H9 (cell line): Measurements from ENCODE around the gene BMP8A. TPM values are rescaled to one million over a fixed set of nuclear protein-coding genes. Genes with fewer than 3 reads are reported as not detected.
A peak's percentile ranks its signal among the peaks of the same experiment; 100 is the strongest.
"Not testable (repeated sequence)": the region's sequence is repeated elsewhere in the genome, so short reads cannot be mapped to it uniquely, and the experiment has no call there.

Source experiments
- DNase-seq: peaks from one replicate; pipeline ENCODE4 v3.0.0-alpha.2; 2017
- H2AFZ ChIP-seq: one replicate; pipeline ENCODE4 v1.6.1; 2013; ENCODE audit warnings: mild to moderate bottlenecking, low read length, control low read depth, moderate library complexity
- H2AK5ac ChIP-seq: 2 replicates; pipeline ENCODE4 v1.6.1; 2013; ENCODE audit warnings: low read length, control low read depth, mixed read lengths; ENCODE audit not compliant: insufficient read length
- H2BK120ac ChIP-seq: one replicate; pipeline ENCODE4 v1.6.1; 2013; ENCODE audit warnings: low read depth, mild to moderate bottlenecking, low read length, control low read depth, inconsistent platforms; ENCODE audit not compliant: poor library complexity, severe bottlenecking
- H2BK12ac ChIP-seq: 2 replicates; pipeline ENCODE4 v1.6.1; 2013; ENCODE audit warnings: low read length, control low read depth, mixed read lengths, low read depth; ENCODE audit not compliant: insufficient read length
- H2BK15ac ChIP-seq: 2 replicates; pipeline ENCODE4 v1.6.1; 2013; ENCODE audit warnings: low read depth, low read length, control low read depth
- H2BK20ac ChIP-seq: one replicate; pipeline ENCODE4 v1.6.1; 2013; ENCODE audit warnings: low read depth, mild to moderate bottlenecking, low read length, control low read depth, inconsistent platforms; ENCODE audit not compliant: poor library complexity, severe bottlenecking
- H2BK5ac ChIP-seq: 2 replicates; pipeline ENCODE4 v1.6.1; 2013; ENCODE audit warnings: low read length, control low read depth, mixed read lengths; ENCODE audit not compliant: insufficient read length
- H3K14ac ChIP-seq: 2 replicates; pipeline ENCODE4 v1.6.1; 2013; ENCODE audit warnings: low read length, control low read depth; ENCODE audit not compliant: insufficient read depth
- H3K18ac ChIP-seq: 2 replicates; pipeline ENCODE4 v1.6.1; 2013; ENCODE audit warnings: low read depth, mild to moderate bottlenecking, mixed read lengths, low read length, control low read depth; ENCODE audit not compliant: insufficient read length
- H3K23ac ChIP-seq: 2 replicates; pipeline ENCODE4 v1.6.1; 2013; ENCODE audit warnings: low read length, control low read depth, mixed read lengths, low read depth; ENCODE audit not compliant: insufficient read length
- H3K23me2 ChIP-seq: 2 replicates; pipeline ENCODE4 v1.6.1; 2013; ENCODE audit warnings: low read depth, mild to moderate bottlenecking, mixed read lengths, low read length, control low read depth; ENCODE audit not compliant: insufficient read length, poor library complexity, severe bottlenecking
- H3K27ac ChIP-seq: 2 replicates; pipeline ENCODE4 v1.5.1; 2013; ENCODE audit warnings: low read length, control low read depth, mixed read lengths, low read depth; ENCODE audit not compliant: insufficient read length
- H3K27me3 ChIP-seq: 2 replicates; pipeline ENCODE4 v1.6.1; 2013; ENCODE audit warnings: low read length, control low read depth, inconsistent platforms; ENCODE audit not compliant: insufficient read depth
- H3K4ac ChIP-seq: 2 replicates; pipeline ENCODE4 v1.6.1; 2013; ENCODE audit warnings: low read depth, mild to moderate bottlenecking, control low read depth, inconsistent platforms, low read length, moderate library complexity
- H3K4me1 ChIP-seq: 2 replicates; pipeline ENCODE4 v1.6.1; 2013; ENCODE audit warnings: low read length, control low read depth, inconsistent platforms; ENCODE audit not compliant: insufficient read depth
- H3K4me2 ChIP-seq: 2 replicates; pipeline ENCODE4 v1.6.1; 2013; ENCODE audit warnings: low read length, control low read depth, mixed read lengths; ENCODE audit not compliant: insufficient read length, insufficient read depth
- H3K56ac ChIP-seq: 2 replicates; pipeline ENCODE4 v1.6.1; 2013; ENCODE audit warnings: low read depth, mild to moderate bottlenecking, mixed read lengths, low read length, control low read depth; ENCODE audit not compliant: insufficient read length
- H3K79me1 ChIP-seq: 2 replicates; pipeline ENCODE4 v1.6.1; 2013; ENCODE audit warnings: low read depth, mild to moderate bottlenecking, moderate library complexity, low read length, control low read depth, inconsistent platforms; ENCODE audit not compliant: insufficient read depth, poor library complexity, severe bottlenecking
- H3K79me2 ChIP-seq: 2 replicates; pipeline ENCODE4 v1.6.1; 2013; ENCODE audit warnings: low read length, control low read depth, inconsistent platforms; ENCODE audit not compliant: insufficient read depth
- H3K9ac ChIP-seq: 2 replicates; pipeline ENCODE4 v1.6.1; 2013; ENCODE audit warnings: low read length, control low read depth, mixed read lengths; ENCODE audit not compliant: insufficient read length; ENCODE audit errors: extremely low read depth
- H3K9me3 ChIP-seq: one replicate; pipeline ENCODE4 v1.6.1; 2013; ENCODE audit warnings: low read depth, low read length, inconsistent platforms; ENCODE audit not compliant: control insufficient read depth
- H3T11ph ChIP-seq: one replicate; pipeline ENCODE4 v1.6.1; 2013; ENCODE audit warnings: mild to moderate bottlenecking, low read length, control low read depth, inconsistent platforms
- H4K20me1 ChIP-seq: one replicate; pipeline ENCODE4 v1.6.1; 2013; ENCODE audit not compliant: control insufficient read depth, insufficient read length, insufficient read depth
- H4K5ac ChIP-seq: 2 replicates; pipeline ENCODE4 v1.6.1; 2013; ENCODE audit warnings: low read depth, mild to moderate bottlenecking, mixed read lengths, low read length, control low read depth; ENCODE audit not compliant: insufficient read length
- H4K8ac ChIP-seq: replicated peaks from 2 replicates; pipeline ENCODE4 v1.6.1; 2013; ENCODE audit warnings: low read length, control low read depth, mixed read lengths, low read depth; ENCODE audit not compliant: insufficient read length
- H4K91ac ChIP-seq: 2 replicates; pipeline ENCODE4 v1.6.1; 2013; ENCODE audit warnings: low read depth, mild to moderate bottlenecking, moderate library complexity, mixed read lengths, low read length, control low read depth; ENCODE audit not compliant: insufficient read length
- H3K27ac Mint-ChIP-seq, 3 experiments: 2 replicates in 2 of 3; 3 replicates in 1 of 3; pipeline ENCODE4 v1.8.0; 2020 to 2021; ENCODE audit warnings: mixed read lengths in 3 of 3, mild to moderate bottlenecking in 1 of 3, moderate library complexity in 1 of 3
- H3K27me3 Mint-ChIP-seq: 2 replicates; pipeline ENCODE4 v1.8.0; 2021; ENCODE audit warnings: low read depth, mild to moderate bottlenecking, moderate library complexity, mixed read lengths
- H3K36me3 Mint-ChIP-seq, 3 experiments: 2 replicates in 2 of 3; 3 replicates in 1 of 3; pipeline ENCODE4 v1.8.0; 2020 to 2021; ENCODE audit warnings: low read depth in 3 of 3, mixed read lengths in 3 of 3; ENCODE audit not compliant: insufficient read depth in 1 of 3
- H3K4me1 Mint-ChIP-seq, 2 experiments: 2 replicates each; pipeline ENCODE4 v1.8.0; 2020; ENCODE audit warnings: mixed read lengths in 2 of 2
- H3K4me3 Mint-ChIP-seq, 2 experiments: 2 replicates in 1 of 2; 3 replicates in 1 of 2; pipeline ENCODE4 v1.8.0; 2020 to 2021; ENCODE audit warnings: mild to moderate bottlenecking in 2 of 2, mixed read lengths in 2 of 2, moderate library complexity in 1 of 2
- H3K9me3 Mint-ChIP-seq, 2 experiments: 2 replicates in 1 of 2; 3 replicates in 1 of 2; pipeline ENCODE4 v1.8.0; 2020; ENCODE audit warnings: mild to moderate bottlenecking in 2 of 2, mixed read lengths in 2 of 2, moderate library complexity in 1 of 2
- WGBS: extraction: QIAGEN DNeasy Blood & Tissue Kit; methylation state at CpG from one replicate; pipeline ENCODE4 v1.1.7; 2013; ENCODE audit warnings: missing lambda C conversion rate, low lambda C conversion rate, mixed read lengths; ENCODE audit not compliant: insufficient read length; ENCODE audit errors: extremely low coverage; 5-methylcytosine and 5-hydroxymethylcytosine counted together
- total RNA-seq: library from RNA; stranded (reverse); gene quantifications from 2 replicates; pipeline ENCODE4 v1.2.1, GENCODE V29; 2021
- TF ChIP-seq, protein P1 (sequence below): fragments of 200-600 bp; sonication (generic); conservative IDR thresholded peaks from 3 replicates; pipeline ENCODE4 v1.8.0; 2021; ENCODE audit warnings: antibody characterized with exemption, mild to moderate bottlenecking

Gene BMP8A
- total RNA-seq, 1 experiment from 2014 or later, result 0.52 TPM

DNA sequence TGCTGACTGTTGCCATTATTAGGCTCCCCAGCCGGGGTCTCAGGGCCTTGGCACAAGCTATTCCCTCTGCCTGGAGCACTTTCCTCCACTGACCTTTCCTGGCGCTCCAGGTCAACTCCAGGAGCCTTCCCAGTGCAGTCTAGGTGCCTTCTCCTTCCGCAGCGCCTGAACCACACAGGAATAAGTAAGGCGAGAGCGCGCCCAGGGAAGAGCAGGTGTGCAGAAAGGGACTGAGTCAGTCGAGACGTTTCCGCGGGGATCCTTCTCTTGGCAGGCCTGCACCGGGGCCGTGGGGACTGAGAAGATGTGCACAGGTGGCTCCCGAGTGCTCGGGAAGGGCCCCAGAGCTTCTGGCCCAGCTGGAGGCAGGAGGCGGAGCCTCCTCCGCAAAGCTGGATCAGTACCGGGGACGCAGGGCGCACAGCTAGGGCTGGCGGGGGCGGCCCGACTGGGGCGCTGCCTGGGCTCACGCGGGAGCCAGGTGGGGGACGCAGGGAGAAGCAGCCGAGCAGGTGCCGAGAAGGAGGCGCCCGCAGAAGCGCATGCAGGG, 765 bp upstream of the BMP8A start:
- H3K79me2 ChIP-seq, result no peaks in the 10 kb centered on the region
- no peak overlapping the region for H2BK5ac ChIP-seq
- no peak overlapping the region for H2AK5ac ChIP-seq
- H3K27me3 ChIP-seq, result peaks cover 24% of the 10 kb centered on the region; the same call in 1 of the 2 replicates
- H3K4me2 ChIP-seq, result peak overlapping the region; percentile 63
- H3K9ac ChIP-seq, result no peak overlapping the region
- H3K27ac ChIP-seq, result no peak overlapping the region
- Mint-ChIP-seq H3K4me1 (peaks cover 5% of the 10 kb centered on the region in 2 experiments), H3K27ac (no peak overlapping the region), H3K36me3 (peaks cover 5 to 19% (median 11%) of the 10 kb centered on the region in 3 experiments; a peak in 6 of 7 replicates), H3K27me3 (peaks cover 53% of the 10 kb centered on the region), H3K4me3 (peak overlapping the region; percentile 63 to 80), H3K9me3 (no peaks in the 10 kb centered on the region)
- no peak overlapping the region for H3K18ac ChIP-seq
- H3K79me1 ChIP-seq, result no peaks in the 10 kb centered on the region
- H3K23ac ChIP-seq, result no peak overlapping the region
- no CpG with 5 or more reads among the region's 32 CpGs for WGBS
- no peaks in the 10 kb centered on the region for H3K9me3 ChIP-seq
- no peak overlapping the region for H4K5ac ChIP-seq
- H2BK20ac ChIP-seq, result no peak overlapping the region
- H4K8ac ChIP-seq, result no peak overlapping the region
- no peak overlapping the region for H2BK15ac ChIP-seq
- H2AFZ ChIP-seq, result no peak overlapping the region
- peak; percentile 52 for DNase-seq
- H3K56ac ChIP-seq, result no peak overlapping the region
- H3K23me2 ChIP-seq, result peaks cover 12% of the 10 kb centered on the region
- H3K4me1 ChIP-seq, result no peaks in the 10 kb centered on the region
- H3K4ac ChIP-seq, result no peak overlapping the region
- H2BK12ac ChIP-seq, result no peak overlapping the region
- TF ChIP-seq, protein P1, sequence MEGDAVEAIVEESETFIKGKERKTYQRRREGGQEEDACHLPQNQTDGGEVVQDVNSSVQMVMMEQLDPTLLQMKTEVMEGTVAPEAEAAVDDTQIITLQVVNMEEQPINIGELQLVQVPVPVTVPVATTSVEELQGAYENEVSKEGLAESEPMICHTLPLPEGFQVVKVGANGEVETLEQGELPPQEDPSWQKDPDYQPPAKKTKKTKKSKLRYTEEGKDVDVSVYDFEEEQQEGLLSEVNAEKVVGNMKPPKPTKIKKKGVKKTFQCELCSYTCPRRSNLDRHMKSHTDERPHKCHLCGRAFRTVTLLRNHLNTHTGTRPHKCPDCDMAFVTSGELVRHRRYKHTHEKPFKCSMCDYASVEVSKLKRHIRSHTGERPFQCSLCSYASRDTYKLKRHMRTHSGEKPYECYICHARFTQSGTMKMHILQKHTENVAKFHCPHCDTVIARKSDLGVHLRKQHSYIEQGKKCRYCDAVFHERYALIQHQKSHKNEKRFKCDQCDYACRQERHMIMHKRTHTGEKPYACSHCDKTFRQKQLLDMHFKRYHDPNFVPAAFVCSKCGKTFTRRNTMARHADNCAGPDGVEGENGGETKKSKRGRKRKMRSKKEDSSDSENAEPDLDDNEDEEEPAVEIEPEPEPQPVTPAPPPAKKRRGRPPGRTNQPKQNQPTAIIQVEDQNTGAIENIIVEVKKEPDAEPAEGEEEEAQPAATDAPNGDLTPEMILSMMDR, result no peak
- H4K20me1 ChIP-seq, result no peaks in the 10 kb centered on the region
- H3K14ac ChIP-seq, result no peak overlapping the region; the same call in 1 of the 2 replicates
- no peak overlapping the region for H3T11ph ChIP-seq
- no peak overlapping the region for H2BK120ac ChIP-seq
- H4K91ac ChIP-seq, result no peak overlapping the region

DNA sequence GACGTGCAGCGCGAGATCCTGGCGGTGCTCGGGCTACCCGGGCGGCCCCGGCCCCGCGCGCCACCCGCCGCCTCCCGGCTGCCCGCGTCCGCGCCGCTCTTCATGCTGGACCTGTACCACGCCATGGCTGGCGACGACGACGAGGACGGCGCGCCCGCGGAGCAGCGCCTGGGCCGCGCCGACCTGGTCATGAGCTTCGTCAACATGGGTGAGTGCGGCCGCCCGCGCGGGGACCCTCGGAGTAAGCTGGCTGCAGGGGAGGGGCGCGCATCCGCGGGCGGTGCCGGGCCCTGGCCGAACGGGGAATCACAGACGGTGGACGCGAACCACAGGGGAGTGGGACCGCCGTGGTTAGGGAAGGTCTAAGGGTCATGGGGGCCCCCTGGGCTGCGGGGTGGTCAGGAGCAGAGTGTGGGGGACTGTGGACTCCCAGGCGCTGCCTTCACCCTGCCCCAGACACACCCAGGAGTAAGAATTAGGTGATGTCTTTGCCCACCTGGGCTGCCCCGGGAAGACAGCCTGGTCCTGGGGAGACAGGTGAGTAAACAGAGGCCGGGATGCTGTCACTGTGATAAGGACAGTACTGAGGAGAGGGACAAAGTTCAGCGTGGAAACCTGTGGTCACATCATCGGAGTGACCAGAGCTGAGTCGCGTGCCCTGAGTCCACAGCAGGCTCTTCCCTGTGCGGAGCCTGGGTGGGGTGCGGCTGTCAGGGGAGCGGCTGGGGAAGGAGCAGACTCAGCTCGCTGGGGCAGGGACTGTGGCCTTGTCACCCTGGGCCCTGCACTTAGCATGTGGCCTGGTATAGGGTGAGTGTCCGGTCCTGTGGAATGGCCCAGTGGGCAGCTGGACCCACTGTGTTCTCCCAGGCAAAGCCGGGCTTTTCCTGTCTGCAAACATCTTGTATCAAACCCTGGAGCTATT, 944 bp downstream of the BMP8A start:
- H2BK15ac ChIP-seq, H3K36me3 Mint-ChIP-seq, H3K27ac Mint-ChIP-seq, H2AK5ac ChIP-seq, H3K14ac ChIP-seq, H2BK5ac ChIP-seq, H3K23ac ChIP-seq, H3T11ph ChIP-seq, H3K27ac ChIP-seq, H3K4me1 Mint-ChIP-seq, H3K9me3 ChIP-seq, H2BK20ac ChIP-seq, H4K91ac ChIP-seq, H3K18ac ChIP-seq, DNase-seq, H2BK12ac ChIP-seq, H4K5ac ChIP-seq, H3K4ac ChIP-seq, H4K8ac ChIP-seq, H3K9me3 Mint-ChIP-seq, H3K56ac ChIP-seq, H2AFZ ChIP-seq, H3K79me1 ChIP-seq, H3K79me2 ChIP-seq, H2BK120ac ChIP-seq, H4K20me1 ChIP-seq, H3K9ac ChIP-seq, H3K4me1 ChIP-seq: not testable (repeated sequence)
- no CpG with 5 or more reads among the region's 67 CpGs for WGBS
- Histone ChIP-seq H3K4me2 (peak overlapping the region; percentile 63), H3K27me3 (peaks cover 24% of the 10 kb centered on the region; the same call in 1 of the 2 replicates), H3K23me2 (peaks cover 12% of the 10 kb centered on the region)
- peak overlapping the region; percentile 49 to 75 for H3K4me3 Mint-ChIP-seq
- H3K27me3 Mint-ChIP-seq, result peaks cover 62% of the 10 kb centered on the region
